Astrocyte (in vitro differentiated cells and primary cell): ENCODE results near the gene TRNAU1AP. TPM values are rescaled to one million over a fixed set of nuclear protein-coding genes. Genes with fewer than 3 reads are reported as not detected.

ENCODE experiments used
- DNase-seq: peaks from one replicate; pipeline ENCODE4 v3.0.0-alpha.2; 2010; ENCODE audit warnings: low read depth
- FAIRE-seq: peaks from 2 replicates; lab custom pipeline; 2011; peaks lifted over from hg19 to GRCh38; lab: Jason Lieb, UNC
- H2AFZ ChIP-seq: 2 replicates; pipeline ENCODE4 v1.6.0; 2012; ENCODE audit warnings: low read depth, low read length, inconsistent platforms
- H3K27ac ChIP-seq: 2 replicates; pipeline ENCODE4 v1.5.1; 2011; ENCODE audit warnings: low read depth, low read length, inconsistent platforms
- H3K27me3 ChIP-seq: 2 replicates; pipeline ENCODE4 v1.6.0; 2011; ENCODE audit warnings: low read length, inconsistent platforms; ENCODE audit not compliant: insufficient read depth
- H3K36me3 ChIP-seq: 2 replicates; pipeline ENCODE4 v1.5.1; 2011; ENCODE audit warnings: low read length, inconsistent platforms; ENCODE audit not compliant: insufficient read depth
- H3K4me1 ChIP-seq: 2 replicates; pipeline ENCODE4 v1.5.1; 2011; ENCODE audit warnings: low read length, inconsistent platforms; ENCODE audit not compliant: insufficient read depth
- H3K4me2 ChIP-seq: 2 replicates; pipeline ENCODE4 v1.6.0; 2012; ENCODE audit warnings: low read length, inconsistent platforms
- H3K4me3 ChIP-seq: 2 replicates; pipeline ENCODE4 v1.5.1; 2011; ENCODE audit warnings: low read depth, mild to moderate bottlenecking, low read length, inconsistent platforms; ENCODE audit not compliant: insufficient read depth
- H3K79me2 ChIP-seq: 2 replicates; pipeline ENCODE4 v1.6.0; 2012; ENCODE audit warnings: mild to moderate bottlenecking, low read length, inconsistent platforms; ENCODE audit not compliant: insufficient read depth
- H3K9ac ChIP-seq: 2 replicates; pipeline ENCODE4 v1.6.0; 2012; ENCODE audit warnings: mild to moderate bottlenecking, low read length, inconsistent platforms
- H3K9me3 ChIP-seq: 2 replicates; pipeline ENCODE4 v1.5.1; 2012; ENCODE audit warnings: low read depth, mild to moderate bottlenecking, low read length, inconsistent platforms; ENCODE audit not compliant: insufficient read depth
- H4K20me1 ChIP-seq: 2 replicates; pipeline ENCODE4 v1.6.0; 2012; ENCODE audit warnings: low read length, inconsistent platforms; ENCODE audit not compliant: insufficient read depth
- H3K27ac Mint-ChIP-seq: one replicate; pipeline ENCODE4 v1.8.0; 2021; ENCODE audit warnings: mild to moderate bottlenecking, mixed read lengths; ENCODE audit not compliant: unreplicated experiment
- H3K27me3 Mint-ChIP-seq: one replicate; pipeline ENCODE4 v1.8.0; 2021; ENCODE audit warnings: low read depth, mixed read lengths; ENCODE audit not compliant: unreplicated experiment
- H3K36me3 Mint-ChIP-seq: one replicate; pipeline ENCODE4 v1.8.0; 2021; ENCODE audit warnings: low read depth, mixed read lengths; ENCODE audit not compliant: unreplicated experiment
- H3K4me1 Mint-ChIP-seq: one replicate; pipeline ENCODE4 v1.8.0; 2021; ENCODE audit warnings: low read depth, mixed read lengths; ENCODE audit not compliant: unreplicated experiment
- H3K4me3 Mint-ChIP-seq: one replicate; pipeline ENCODE4 v1.8.0; 2021; ENCODE audit warnings: mild to moderate bottlenecking, moderate library complexity, mixed read lengths; ENCODE audit not compliant: unreplicated experiment
- H3K9me3 Mint-ChIP-seq: one replicate; pipeline ENCODE4 v1.8.0; 2021; ENCODE audit warnings: mild to moderate bottlenecking, mixed read lengths; ENCODE audit not compliant: unreplicated experiment
- EZH2 ChIP-seq: IDR thresholded peaks from 2 replicates; pipeline ENCODE4 v1.6.1; 2012; ENCODE audit warnings: mild to moderate bottlenecking, low read length, inconsistent platforms; ENCODE audit not compliant: insufficient read depth
- total RNA-seq: library from RNA; stranded (reverse); gene quantifications from 2 replicates; pipeline ENCODE4 v1.2.1, GENCODE V29; 2021
- TF ChIP-seq, protein P1 (sequence below): IDR thresholded peaks from 2 replicates; pipeline ENCODE4 v1.5.1; 2011; ENCODE audit warnings: low read depth, mild to moderate bottlenecking, inconsistent platforms, low read length, moderate library complexity; ENCODE audit not compliant: insufficient read depth

TRNAU1AP gene
- total RNA-seq, 1 donor from 2014 or later = 21.7 TPM

DNA sequence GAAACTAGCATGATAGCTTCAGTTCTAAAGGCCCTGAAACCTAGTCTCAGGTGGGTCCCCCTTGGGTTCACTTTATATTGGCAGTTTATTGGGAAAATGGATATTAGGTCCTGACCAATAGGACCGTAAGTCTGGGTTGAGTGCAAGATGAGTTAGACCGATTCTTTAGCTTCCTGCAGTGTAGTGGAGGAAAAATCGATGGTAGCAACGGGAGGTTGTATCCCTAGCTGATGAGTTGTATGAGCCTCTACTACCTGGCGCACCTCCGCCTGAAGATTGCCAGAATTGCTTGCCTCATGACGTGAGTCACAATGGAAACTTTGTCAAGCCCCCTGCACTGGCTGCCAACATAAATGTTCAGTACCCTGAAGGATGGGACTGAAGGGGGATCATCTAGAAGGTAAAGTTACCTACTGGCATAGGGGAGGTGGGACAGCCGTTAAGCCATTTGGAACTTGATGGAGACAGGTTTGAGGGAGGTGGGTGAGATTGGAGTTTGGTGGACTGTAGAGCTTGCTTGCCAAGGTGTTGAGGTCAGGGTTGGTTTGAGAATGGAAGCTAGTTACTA is 43.1 kb upstream of the TRNAU1AP start:
- peaks cover 48% of the 10 kb centered on the region for H3K36me3 ChIP-seq
- H3K4me2 ChIP-seq = peak overlapping the region; percentile 88
- H3K79me2 ChIP-seq = peaks cover 49% of the 10 kb centered on the region
- TF ChIP-seq, protein P1, sequence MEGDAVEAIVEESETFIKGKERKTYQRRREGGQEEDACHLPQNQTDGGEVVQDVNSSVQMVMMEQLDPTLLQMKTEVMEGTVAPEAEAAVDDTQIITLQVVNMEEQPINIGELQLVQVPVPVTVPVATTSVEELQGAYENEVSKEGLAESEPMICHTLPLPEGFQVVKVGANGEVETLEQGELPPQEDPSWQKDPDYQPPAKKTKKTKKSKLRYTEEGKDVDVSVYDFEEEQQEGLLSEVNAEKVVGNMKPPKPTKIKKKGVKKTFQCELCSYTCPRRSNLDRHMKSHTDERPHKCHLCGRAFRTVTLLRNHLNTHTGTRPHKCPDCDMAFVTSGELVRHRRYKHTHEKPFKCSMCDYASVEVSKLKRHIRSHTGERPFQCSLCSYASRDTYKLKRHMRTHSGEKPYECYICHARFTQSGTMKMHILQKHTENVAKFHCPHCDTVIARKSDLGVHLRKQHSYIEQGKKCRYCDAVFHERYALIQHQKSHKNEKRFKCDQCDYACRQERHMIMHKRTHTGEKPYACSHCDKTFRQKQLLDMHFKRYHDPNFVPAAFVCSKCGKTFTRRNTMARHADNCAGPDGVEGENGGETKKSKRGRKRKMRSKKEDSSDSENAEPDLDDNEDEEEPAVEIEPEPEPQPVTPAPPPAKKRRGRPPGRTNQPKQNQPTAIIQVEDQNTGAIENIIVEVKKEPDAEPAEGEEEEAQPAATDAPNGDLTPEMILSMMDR = no peak
- peak overlapping the region; percentile 94 for H3K9ac ChIP-seq
- peak overlapping the region; percentile 99 for H3K4me3 Mint-ChIP-seq
- peaks cover 25% of the 10 kb centered on the region for H3K4me1 ChIP-seq
- peak overlapping the region; percentile 92 for H3K4me3 ChIP-seq
- no peak overlapping the region for H2AFZ ChIP-seq
- peak; percentile 38 for DNase-seq
- no peaks in the 10 kb centered on the region for H3K27me3 ChIP-seq
- H3K36me3 Mint-ChIP-seq = peaks cover 37% of the 10 kb centered on the region
- no peaks in the 10 kb centered on the region for H3K9me3 Mint-ChIP-seq
- H4K20me1 ChIP-seq = peaks cover 75% of the 10 kb centered on the region
- H3K27ac ChIP-seq = peak overlapping the region; percentile 73
- H3K4me1 Mint-ChIP-seq = peaks cover 20% of the 10 kb centered on the region
- H3K27ac Mint-ChIP-seq = peak overlapping the region; percentile 100
- no peaks in the 10 kb centered on the region for H3K27me3 Mint-ChIP-seq
- FAIRE-seq = no peak
- no peaks in the 10 kb centered on the region for H3K9me3 ChIP-seq

DNA sequence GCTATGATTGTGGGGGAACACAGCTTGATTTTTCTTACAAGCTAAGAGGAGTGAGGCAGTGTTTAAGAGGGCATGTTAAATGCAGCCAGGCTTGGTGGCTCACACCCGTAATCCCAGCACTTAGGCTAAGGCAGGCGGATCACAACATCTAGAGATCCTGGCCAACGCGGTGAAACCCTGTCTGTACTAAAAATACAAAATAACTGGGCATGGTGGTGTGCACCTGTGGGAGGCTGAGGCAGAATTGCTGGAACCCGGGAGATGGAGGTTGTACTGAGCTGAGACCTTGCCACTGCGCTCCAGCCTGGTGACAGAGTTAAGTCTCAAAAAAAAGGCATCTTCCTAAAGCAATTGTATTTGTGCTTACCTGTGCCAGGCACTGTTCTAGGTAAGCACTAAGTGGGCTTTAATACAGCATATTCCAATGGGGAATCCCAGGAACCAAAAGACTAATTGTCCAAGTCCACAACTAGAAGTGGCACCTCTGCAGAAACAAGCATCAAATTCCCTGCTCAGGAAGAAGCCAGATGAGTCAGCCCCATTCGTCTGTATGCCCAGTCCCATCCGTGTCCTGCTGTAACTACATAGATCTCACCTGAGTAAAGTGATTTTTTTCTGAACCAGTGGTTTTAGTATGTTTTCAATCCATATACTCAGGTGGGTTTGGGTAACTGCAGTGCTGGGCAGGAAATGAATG is 42.5 kb upstream of the TRNAU1AP start:
- H3K27ac ChIP-seq = peak overlapping the region; percentile 73
- FAIRE-seq = no peak
- H2AFZ ChIP-seq = no peak overlapping the region
- DNase-seq = peak; percentile 38
- H3K4me2 ChIP-seq = peak overlapping the region; percentile 88
- H3K27ac Mint-ChIP-seq = peak overlapping the region; percentile 100
- peaks cover 48% of the 10 kb centered on the region for H3K36me3 ChIP-seq
- TF ChIP-seq, protein P1 = no peak
- no peak for TF ChIP-seq EZH2
- H4K20me1 ChIP-seq = peaks cover 80% of the 10 kb centered on the region
- H3K79me2 ChIP-seq = peaks cover 46% of the 10 kb centered on the region
- H3K4me1 ChIP-seq = peaks cover 25% of the 10 kb centered on the region
- no peaks in the 10 kb centered on the region for H3K27me3 Mint-ChIP-seq
- peaks cover 20% of the 10 kb centered on the region for H3K4me1 Mint-ChIP-seq
- peak overlapping the region; percentile 94 for H3K9ac ChIP-seq
- H3K4me3 ChIP-seq = peak overlapping the region; percentile 92
- H3K4me3 Mint-ChIP-seq = peak overlapping the region; percentile 99
- H3K9me3 Mint-ChIP-seq = no peaks in the 10 kb centered on the region
- H3K36me3 Mint-ChIP-seq = peaks cover 37% of the 10 kb centered on the region
- H3K27me3 ChIP-seq = no peaks in the 10 kb centered on the region
- H3K9me3 ChIP-seq = no peaks in the 10 kb centered on the region

DNA sequence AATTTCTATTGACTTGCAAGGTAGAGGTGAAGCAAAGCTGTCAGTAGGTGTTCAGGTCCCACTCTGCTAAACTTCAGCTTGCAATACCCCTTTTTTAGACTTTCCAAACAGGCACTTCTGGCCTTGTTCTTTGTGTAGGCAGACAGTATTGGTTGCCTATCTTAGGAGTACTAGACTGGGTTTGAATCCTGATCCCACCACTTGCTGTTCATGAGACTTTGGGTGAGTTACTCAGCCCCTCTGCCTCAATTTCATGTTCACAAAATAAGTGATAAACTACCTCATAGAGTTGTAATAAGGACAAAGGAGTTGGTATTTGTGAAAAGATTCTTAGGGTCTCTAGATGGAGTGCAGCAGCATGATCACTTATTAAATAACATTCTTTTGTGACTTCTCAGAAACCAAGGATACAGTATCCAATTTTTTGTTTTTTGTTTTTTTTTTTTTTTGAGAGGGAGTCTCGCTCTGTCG is 41.9 kb upstream of the TRNAU1AP start:
- peak overlapping the region; percentile 47 for H3K27ac ChIP-seq
- peak overlapping the region; percentile 100 for H3K27ac Mint-ChIP-seq
- H3K27me3 Mint-ChIP-seq = no peaks in the 10 kb centered on the region

More for the DNA sequence above, 41.9 kb upstream of the TRNAU1AP start:
- Histone ChIP-seq H4K20me1 (peaks cover 80% of the 10 kb centered on the region), H3K4me1 (peaks cover 25% of the 10 kb centered on the region), H3K27me3 (no peaks in the 10 kb centered on the region), H3K4me3 (peak overlapping the region; percentile 92), H3K36me3 (peaks cover 48% of the 10 kb centered on the region), H3K4me2 (peak overlapping the region; percentile 88), H3K79me2 (peaks cover 44% of the 10 kb centered on the region), H2AFZ (no peak overlapping the region), H3K9me3 (no peaks in the 10 kb centered on the region), H3K9ac (peak overlapping the region; percentile 94)
- H3K4me3 Mint-ChIP-seq = peak overlapping the region; percentile 99
- H3K4me1 Mint-ChIP-seq = peaks cover 20% of the 10 kb centered on the region
- TF ChIP-seq, protein P1 = no peak
- TF ChIP-seq EZH2 = no peak
- peak; percentile 17 for DNase-seq
- H3K9me3 Mint-ChIP-seq = no peaks in the 10 kb centered on the region
- H3K36me3 Mint-ChIP-seq = peaks cover 37% of the 10 kb centered on the region
- no peak for FAIRE-seq
